HG03135 (cell line): Measurements from ENCODE around the gene PHLPP2.

Experiments
- ATAC-seq: cut with Tn5 transposase; IDR thresholded peaks from one replicate; pipeline ENCODE4 v1.9.1; 2021; ENCODE audit warnings: mild to moderate bottlenecking, moderate library complexity; ENCODE audit not compliant: unreplicated experiment

PHLPP2 gene

GRCh38 chr16:71670537-71670936, 54.0 kb downstream of the PHLPP2 start:
- no peak for ATAC-seq

DNA sequence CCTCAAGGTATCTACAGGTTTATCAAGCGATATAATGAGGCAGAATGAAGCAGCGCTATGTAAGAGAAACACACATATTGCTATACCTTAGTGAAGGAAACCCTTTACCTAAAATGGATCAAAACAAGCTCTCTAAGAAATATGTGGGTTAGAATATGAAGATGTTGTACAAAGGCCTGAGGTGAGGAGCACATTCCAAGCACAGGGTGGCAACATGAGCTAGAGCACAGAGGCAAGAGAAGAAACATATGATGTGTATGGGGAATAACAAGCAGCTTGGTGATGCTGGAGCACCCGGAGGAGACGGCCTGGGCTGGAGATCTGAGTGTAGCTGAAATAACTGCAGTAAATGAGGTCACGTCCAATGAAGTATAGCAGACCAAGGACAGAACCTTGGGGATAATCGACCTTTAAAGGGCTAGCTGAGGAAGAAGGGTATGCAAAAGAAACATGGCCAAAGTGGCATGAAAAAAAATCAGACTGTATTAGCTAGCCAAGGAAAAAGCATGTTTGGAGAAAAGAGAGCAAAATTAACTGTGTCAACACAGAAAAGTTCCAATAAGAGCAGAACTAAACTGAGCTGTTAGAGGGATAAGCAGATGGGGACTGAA, 54.5 kb downstream of the PHLPP2 start:
- no peak for ATAC-seq

DNA sequence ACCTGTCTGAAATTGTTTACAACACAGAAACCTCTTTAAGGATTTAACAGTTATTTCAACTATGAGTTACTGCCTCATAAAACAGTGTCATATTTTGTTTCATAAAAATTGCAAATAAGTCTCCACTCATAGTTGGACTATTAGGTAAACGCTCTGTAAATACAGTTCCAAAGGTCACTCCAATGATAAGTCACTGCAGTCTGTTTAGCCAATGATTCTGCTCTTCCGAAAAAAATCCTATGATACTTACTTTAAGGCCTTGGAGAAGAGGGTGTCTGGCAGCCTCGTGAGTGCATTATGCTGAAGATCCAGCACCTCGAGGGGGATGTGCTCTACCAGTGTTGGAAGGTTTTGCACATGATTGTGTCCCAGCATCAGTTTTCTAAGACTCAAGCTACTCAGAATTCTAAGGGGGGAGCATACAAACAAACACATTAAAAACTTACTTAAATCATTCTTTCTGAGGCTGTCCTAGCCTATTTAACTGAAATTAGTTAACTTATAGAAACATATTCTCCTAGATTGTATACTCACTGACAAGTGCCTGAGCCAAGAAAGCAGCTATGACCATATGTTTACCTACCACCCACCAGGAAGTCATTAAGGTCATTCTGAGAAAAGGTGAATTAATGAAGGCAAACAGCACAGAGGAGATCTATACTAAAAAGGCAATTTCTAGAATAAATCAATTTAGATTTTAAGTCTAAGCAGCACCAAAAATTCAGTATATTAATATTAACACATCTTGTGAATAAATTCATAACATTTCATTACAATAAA, 57.4 kb downstream of the PHLPP2 start:
- no peak for ATAC-seq

- ATAC-seq = no peak
These were observed 58.2 kb downstream of the PHLPP2 start for GRCh38 chr16:71666264-71666663.

DNA sequence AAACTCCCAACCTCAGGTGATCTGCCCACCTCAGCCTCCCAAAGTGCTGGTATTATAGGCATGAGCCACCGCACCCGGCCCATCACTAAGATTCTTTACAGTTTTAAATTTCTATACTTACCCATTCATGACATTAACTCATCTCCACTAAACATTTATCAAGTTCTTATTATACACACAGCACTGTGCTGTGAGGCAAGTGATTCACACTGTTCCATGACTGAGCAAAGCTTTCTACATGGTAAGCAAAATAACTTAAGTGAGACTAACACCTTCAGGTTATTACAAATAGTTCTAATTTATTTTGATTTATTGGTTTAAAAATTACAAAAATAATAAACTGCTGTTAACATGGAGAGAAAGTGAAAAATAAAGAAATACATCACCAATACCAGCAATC, 65.0 kb downstream of the PHLPP2 start:
- ATAC-seq = no peak

DNA sequence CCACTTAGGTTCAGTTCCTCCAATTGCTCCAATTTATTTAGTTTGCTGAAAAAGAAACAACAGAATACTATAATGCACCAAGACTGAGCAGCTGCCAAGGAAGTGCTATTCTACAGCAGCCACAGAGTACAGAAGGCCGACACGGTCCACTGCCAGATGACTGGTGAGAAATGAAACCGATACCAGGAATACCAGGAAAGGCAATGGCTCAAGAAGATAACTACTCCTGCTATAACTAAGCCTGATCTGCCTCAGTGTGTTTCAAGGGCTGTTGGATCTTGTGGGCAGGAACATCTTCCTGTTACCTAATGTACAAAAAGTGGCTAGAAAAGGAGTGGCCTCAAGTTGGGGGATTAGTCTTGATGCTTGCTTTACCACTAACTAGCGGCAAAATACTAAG, 65.7 kb downstream of the PHLPP2 start:
- ATAC-seq = no peak

DNA sequence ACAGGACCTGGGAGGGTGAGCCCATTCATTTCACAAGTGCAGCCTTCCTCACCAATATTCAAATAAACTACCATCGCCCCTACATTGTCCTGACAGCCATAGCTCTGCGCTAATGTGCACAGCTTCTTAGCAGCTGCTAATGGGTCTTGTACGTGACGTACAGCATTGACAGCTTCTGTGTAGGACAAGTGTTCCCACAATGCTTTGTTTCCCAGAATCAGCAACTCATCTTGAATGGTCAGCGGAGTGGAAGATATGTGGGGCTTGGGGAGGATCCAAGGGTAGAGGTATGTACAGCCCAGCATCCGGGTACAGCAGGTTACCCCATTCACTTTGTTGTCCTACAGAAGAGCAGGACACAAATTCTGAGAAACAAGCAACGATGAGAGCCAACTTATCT, 74.8 kb downstream of the PHLPP2 start:
- no peak for ATAC-seq

GRCh38 chr16:71648921-71649320, 75.6 kb downstream of the PHLPP2 start:
- no peak for ATAC-seq

GRCh38 chr16:71648162-71648561, 76.3 kb downstream of the PHLPP2 start:
- no peak for ATAC-seq

GRCh38 chr16:71647391-71647790, 77.1 kb downstream of the PHLPP2 start:
- no peak for ATAC-seq

DNA sequence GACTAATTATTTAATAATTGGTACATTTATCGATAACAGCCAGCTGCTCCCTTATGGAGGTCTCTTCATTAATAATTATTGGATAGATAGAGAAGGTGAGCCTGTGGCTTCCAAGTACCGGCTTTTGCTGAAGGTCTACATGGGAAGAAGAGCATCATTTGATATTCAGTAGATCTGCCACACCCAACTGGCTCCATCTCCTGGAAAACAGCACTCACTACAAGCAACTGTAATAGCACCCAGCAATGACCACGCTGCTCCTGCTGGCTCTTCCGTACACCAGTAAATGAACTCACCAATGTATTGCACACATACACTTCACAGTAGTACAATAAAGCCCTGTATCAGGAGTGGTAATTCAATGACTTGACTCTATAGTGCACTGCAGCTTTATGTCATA, 79.1 kb downstream of the PHLPP2 start:
- ATAC-seq = no peak

GRCh38 chr16:71637398-71637797, 87.1 kb downstream of the PHLPP2 start:
- no peak for ATAC-seq

DNA sequence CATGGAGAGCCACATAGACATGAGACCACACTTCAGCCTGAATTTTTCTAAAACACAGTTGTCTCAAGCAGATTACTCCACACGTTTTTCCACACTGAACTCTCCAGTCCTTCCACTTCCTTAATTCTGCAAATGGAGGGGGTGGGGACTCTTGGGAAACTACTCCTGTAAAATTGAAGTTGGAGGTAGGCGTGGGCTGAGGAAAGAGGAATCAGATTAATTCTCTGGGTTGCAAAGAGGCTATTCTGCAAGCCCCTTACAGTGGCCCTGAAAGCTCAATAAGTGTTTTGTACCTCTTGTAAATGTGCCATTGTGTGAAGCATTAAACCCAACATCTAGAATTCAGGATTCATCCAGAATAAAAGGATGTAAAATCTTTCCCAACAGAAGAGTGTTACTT, 88.9 kb downstream of the PHLPP2 start:
- no peak for ATAC-seq

- no peak for ATAC-seq
These were observed 92.7 kb downstream of the PHLPP2 start for GRCh38 chr16:71631776-71632175.

DNA sequence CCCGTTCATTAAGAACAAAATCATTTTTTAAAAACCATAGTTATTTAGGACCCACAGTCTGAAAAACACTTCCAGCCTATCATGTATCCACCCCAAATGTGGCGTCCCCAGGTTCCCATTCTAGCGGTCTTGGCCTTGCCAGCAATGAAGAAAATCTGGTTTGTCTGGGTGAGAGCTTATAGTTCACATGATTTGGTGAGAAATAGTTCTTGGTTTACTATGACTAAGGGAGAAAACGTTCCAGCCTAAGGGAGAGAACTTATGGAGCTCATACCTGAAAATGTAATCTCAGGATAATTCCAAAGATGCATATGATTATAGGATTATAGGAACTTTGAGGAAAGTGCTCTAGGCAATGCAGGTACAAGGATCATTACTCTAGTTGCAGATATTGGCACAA, 93.7 kb downstream of the PHLPP2 start:
- no peak for ATAC-seq

GRCh38 chr16:71629278-71630016, 95.1 kb downstream of the PHLPP2 start:
- no peak for ATAC-seq

DNA sequence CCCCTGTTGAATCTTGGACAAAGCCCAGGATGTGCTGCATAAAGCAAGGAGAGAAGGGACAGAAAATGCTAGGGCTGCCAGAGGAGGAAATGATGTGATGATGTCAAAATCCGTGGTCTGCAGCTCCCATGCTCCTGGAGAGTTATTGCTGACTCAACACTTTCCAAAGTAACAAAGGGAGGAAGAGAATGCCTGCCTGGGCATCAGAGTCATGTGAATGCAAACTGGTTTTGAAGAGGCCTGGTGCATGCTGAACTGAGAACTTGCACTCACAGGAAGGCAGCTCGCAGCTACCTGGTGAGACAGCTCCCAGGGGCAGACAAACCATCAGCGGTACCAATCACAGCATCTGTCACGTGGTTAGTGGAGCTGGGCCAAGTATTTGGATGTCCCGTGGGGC, 95.7 kb downstream of the PHLPP2 start:
- no peak for ATAC-seq

- no peak for ATAC-seq
These were observed 96.7 kb downstream of the PHLPP2 start for GRCh38 chr16:71627731-71628181.

GRCh38 chr16:71626858-71627213, 97.7 kb downstream of the PHLPP2 start:
- no peak for ATAC-seq

DNA sequence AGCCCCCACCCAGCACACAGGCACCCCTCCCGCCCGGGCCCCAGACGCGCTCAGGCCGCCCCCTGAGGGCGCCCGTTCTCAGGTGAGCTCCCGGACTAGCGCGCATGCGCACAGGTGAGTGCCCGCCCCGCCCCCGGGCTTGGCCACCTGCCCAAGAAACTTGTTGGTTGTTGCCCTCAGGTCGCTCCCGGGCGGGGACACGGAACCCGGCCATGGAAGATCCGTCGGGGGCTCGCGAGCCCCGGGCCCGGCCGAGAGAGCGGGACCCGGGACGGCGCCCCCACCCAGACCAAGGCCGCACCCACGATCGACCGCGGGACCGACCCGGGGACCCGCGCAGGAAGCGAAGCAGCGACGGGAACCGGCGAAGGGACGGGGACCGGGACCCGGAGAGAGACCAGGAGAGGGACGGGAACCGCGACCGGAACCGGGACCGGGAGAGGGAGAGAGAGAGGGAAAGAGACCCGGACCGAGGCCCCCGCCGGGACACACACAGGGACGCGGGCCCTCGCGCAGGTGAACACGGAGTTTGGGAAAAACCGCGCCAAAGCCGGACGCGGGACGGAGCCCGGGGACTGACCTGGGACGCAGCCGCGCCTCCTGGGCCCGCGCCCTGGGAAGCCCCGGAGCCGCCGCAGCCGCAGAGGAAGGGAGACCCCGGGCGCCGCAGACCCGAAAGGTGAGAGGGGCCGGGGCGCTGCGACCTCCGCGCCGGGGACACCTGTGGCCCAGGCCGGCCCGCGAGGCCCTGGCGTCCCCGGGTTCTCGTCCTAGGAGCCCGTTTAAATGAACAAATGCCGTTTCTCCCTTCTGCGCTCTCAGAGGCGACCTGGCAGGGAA, 98.3 kb downstream of the PHLPP2 start, which contains the start of gene MARVELD3:
TSS of gene MARVELD3 (plus strand) at position 167 of the 840 bp plus-strand sequence. CDS start at position 213, 46 bp downstream.
- no peak for ATAC-seq
